Left renal pelvis (tissue), 4 donors: ENCODE data around the gene GPR65. TPM values are rescaled to one million over a fixed set of nuclear protein-coding genes. Genes with fewer than 3 reads are reported as not detected.
"Not testable (repeated sequence)": the region's sequence is repeated elsewhere in the genome, so short reads cannot be mapped to it uniquely, and the experiment has no call there.

Experiments
- DNase-seq, 4 donors: peaks; one replicate each; pipeline ENCODE4 v3.0.0-alpha.2; 2013; ENCODE audit warnings: low read depth in 4 of 4, low spot score in 3 of 4
- polyA plus RNA-seq, 4 donors: library from polyadenylated mRNA; unstranded; fragments of 120-200 nt; gene quantifications; one replicate each; pipeline ENCODE4 v1.2.1, GENCODE V29; 2013; ENCODE audit not compliant: insufficient read length in 4 of 4

GPR65 gene
- polyA plus RNA-seq, 4 donors = 0.53 to 0.64 (median 0.55) TPM

GRCh38 chr14:88002421-88003075, 2.4 kb upstream of the GPR65 start:
- no peak for DNase-seq

GRCh38 chr14:88003425-88003824, 1.5 kb upstream of the GPR65 start:
- no peak for DNase-seq

- DNase-seq = no peak
Observed at GRCh38 chr14:88004506-88005036, 364 bp upstream of the GPR65 start.

DNA sequence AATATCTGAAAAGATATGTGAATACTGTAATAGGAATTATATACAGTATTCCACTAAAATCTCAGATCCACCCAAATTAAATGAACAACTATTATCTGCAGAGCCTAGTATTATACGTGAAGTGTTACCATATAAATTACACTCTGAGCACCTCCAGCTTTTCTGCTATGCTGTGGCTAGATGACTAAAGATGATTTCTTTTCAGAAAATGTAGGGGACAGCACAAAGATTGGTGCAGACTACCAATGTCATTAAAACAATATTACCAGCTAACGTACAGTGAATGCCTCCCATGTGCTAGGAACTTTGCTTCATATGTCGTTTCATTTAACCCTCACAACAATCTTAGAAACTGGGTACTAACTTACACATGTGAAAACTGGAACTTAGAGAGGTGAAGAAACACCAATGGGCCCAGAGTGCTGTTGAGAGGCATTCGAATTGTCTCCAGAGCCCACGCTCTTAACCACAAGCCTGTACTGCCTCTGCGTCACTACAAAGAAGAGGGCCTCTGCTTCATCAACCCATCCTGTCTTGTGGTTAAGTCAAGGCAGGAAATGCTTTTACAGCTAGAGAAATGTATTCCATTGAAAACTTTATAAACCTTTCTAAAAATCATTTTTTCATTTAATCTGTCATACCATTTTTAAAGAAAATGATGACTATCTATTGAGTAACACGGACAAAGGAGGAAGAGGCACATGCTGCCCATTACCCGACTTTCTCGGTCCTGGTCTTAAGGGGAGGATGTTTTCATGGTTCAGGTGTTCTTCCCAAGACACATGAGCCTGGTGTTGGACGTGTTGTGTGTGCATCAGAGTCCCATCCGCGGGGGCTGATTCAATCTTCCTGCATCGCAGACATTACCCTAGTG, 1.3 kb downstream of the GPR65 start:
- DNase-seq = no peak

DNA sequence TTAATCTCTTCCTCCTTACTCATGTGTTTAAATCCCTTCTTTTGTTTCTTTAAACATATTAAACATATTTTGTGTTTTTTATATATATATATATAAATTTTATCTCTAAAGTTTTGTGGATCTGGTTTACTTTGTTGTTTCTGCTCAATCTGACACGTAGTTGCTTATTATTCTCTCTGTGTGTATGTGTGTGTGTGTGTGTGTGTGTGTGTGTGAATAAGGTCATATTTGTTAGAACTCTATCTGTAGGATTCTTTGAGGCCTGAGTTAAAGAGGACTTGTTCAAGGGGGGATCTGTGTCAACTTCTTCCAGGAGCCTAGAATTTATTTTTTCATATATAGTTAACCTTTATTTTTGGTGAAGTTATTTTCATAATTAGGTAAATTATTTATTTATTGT, 2.7 kb downstream of the GPR65 start:
- DNase-seq = no peak

DNA sequence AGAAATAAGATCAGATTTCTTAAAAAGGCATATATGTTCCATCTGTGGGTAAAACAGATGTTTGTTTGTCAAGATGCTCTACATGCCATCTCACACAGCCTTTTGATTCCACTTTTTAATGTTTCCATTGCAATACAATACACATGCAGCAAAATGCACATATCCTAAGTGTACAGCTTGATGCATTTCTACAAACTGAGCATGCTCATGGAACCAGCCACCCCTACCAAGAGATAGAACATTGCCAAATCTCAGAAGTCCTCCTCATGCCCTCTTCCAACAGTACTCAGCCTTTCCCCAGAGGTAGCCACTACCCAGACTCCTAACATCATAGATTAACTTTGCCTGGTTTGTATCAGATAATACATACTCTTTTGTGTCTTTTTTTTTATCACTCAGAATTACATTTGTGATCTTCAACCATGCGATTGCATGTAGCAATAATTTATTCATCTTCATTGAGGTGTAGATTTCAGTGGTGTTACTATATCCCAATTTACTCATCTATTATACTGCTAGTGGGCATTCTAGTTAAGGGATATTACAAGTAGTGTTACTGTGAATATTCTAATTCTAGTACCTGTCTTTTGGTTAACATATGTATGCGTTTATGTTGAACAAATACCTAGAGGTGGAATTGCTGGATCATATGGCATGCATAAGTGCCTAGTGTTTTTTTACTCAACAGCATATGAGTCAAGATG, 3.3 kb downstream of the GPR65 start:
- no peak for DNase-seq

DNA sequence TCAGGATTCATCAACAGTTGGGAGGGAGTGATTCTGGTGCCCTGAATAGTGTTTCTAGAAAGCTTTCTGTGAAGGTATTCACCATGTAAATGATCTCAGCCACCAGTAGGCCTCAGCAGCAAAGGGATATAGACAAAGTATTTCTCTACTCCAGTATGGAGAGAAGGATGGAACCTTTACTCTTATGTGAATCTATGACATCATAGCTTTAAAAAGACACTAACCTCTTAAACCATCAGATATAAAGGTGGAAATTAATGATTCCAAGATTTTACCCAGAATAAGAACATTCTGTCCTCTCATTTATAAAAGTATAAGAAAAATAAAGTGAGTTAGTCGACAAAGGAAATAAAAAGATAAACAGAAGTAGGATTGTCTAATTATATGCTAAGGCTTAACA, 4.6 kb downstream of the GPR65 start:
- DNase-seq = no peak

GRCh38 chr14:88010331-88010730, 5.4 kb downstream of the GPR65 start:
- DNase-seq = no peak

GRCh38 chr14:88012495-88012894, 7.6 kb downstream of the GPR65 start:
- DNase-seq = no peak

DNA sequence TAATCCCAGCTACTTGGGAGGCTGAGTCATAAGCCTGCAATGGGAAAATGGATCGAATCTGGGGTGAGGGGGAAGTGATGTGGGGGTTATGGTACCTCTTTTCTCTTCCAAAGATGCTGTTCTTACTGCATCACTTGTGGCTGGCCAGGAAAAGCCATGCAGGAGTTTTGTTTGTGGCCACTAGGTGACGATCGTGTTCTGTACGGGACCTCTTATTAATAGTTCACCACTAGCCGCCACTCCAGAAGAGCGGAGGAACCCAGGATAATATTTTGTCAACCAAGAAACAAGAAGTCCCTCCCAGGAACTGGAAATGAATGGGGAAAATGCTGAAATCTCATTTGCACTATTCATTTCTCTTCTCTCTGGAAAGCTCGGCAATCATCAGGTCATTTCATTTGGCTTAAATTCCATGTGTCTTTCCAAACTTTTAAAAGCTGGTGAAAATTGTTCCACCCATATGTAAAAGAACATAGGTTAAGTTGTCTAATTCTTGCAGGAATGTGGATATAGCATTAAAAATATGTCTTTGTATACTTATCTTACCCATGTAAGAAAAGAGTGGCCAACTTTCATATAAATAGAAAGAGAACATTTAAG, 8.9 kb downstream of the GPR65 start:
- DNase-seq = peak in 3 of 4 donors; percentile 19 to 46 (median 31)

DNA sequence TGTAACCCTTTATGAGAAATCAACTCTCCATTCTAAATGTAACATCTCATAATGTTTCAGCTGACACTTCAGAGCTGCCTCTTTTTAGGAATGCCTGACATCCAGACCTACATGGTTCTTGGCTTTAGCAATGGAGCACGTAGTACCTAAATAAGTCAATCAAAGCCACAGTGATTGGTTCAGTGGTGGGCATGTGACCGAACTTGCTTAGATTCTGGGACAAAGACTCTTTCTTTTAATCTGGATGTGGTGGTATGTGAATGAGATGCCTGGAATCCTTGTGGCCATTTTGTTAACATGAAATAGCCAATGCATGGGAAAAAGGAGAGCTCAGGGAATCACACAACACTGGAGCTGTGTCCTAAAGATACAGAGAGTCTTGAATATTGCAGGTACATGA, 11.8 kb downstream of the GPR65 start:
- DNase-seq = no peak

GRCh38 chr14:88017535-88017934, 12.6 kb downstream of the GPR65 start:
- DNase-seq = no peak

GRCh38 chr14:88023658-88024187, 18.8 kb downstream of the GPR65 start:
- DNase-seq = no peak

DNA sequence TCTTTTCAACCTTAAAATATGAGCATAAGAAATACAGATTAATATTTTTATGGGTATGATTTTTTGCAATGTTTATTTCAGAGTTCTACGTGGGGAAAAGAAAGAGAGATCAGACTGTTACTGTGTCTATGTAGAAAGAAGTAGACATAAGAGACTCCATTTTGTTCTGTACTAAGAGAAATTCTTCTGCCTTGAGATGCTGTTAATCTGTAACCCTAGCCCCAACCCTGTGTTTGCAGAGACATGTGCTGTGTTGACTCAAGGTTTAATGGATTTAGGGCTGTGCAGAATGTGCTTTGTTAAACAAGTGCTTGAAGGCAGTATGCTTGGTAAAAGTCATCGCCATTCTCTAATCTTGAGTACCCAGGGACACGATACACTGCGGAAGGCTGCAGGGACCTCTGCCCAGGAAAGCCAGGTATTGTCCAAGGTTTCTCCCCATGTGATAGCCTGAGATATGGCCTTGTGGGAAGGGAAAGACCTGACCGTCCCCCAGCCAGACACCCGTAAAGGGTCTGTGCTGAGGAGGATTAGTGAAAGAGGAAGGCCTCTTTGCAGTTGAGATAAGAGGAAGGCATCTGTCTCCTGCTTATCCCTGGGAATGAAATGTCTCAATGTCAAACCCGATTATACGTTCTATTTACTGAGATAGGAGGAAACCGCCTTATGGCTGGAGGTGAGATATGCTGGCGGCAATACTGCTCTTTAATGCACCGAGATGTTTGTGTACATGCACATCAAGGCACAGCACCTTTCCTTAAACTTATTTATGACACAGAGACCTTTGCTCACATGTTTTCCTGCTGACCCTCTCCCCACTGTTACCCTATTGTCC, 19.5 kb downstream of the GPR65 start:
- not testable (repeated sequence) for DNase-seq

- no peak for DNase-seq
Observed at GRCh38 chr14:88025313-88025712, 20.4 kb downstream of the GPR65 start.

DNA sequence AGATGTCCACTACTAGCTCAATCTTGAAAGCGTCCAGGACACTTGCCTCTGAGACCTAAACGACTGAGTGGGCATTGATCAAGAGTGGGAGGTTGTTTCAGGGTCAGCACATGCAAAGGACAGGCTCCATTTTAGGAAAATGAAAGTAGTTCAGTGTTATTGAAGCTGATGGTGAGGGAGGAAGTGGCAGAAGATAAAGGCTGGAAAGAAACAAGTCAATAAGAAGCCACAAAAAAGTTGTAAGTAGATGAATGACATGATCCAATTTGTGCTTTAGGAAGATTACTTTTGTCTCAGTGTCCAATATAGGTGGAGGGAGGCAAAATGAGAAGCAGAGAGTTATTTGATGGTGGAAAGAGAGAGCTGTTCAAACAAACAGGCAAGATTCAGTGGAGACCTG, 22.0 kb downstream of the GPR65 start:
- DNase-seq = no peak

DNA sequence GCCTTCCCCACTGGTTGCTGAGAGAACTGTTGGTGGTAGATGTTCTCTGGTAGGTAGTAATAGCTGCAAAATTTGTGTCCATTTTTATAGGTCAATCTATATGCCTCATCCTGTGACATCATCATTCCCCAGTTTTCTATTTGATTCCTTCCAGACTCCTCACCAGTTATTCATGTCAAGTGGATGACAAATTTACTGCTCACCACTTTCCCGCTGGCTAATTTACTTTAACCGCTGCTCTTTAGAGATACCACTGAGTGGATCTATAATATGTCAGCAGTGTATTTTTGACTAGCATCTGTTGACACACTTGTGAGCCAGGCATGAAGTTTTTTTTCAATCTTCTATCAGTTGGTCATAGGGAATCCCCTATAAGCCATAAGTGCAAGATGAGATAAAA, 24.6 kb downstream of the GPR65 start:
- DNase-seq = no peak

DNA sequence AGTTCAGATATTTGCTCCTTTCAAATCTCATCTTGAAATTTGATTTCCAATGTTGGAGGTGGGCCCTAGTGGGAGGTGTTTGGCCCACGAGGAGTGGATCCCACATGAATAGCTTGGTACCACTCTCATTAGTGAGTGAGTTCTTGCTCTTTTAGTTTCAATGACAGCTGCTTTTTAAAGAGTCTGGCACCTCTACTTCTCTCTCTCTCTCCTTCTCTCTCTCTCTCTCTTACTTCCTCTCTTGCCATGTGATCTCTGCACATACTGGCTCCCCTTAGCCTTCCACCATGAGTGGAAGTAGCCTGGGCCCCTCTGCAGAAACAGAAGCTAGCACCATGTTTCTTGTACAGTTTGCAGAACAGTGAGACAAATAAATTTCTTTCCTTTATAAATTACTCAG, 25.1 kb downstream of the GPR65 start:
- no peak for DNase-seq

GRCh38 chr14:88030892-88031291, 26.0 kb downstream of the GPR65 start:
- DNase-seq = no peak

DNA sequence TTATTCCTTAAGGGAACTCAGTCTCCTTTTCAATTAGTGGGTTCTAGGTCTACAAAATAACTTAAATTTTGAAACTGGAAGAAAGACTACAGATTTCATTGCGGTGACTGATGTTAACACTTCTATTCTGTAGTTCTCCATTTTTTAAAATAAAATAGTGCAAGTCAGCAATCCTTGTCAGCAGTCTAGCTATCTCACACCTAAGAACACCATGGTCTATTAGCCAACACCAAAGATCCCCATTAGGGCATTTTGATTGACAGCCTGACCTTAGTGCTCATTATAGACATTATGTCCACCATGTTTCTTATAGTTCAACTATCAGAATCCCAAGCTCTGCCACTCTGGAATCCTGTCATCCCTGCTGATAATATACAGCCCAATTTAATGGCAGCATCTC, 27.4 kb downstream of the GPR65 start:
- DNase-seq = no peak
